Keratinocyte (primary cell): ENCODE data around the gene RBM17. TPM values are rescaled to one million over a fixed set of nuclear protein-coding genes. Genes with fewer than 3 reads are reported as not detected.

ENCODE experiments used
- DNase-seq: peaks from one replicate; pipeline ENCODE4 v3.0.0-alpha.2; 2011; ENCODE audit warnings: low read depth, missing footprints, low spot score
- FAIRE-seq: peaks from 2 replicates; lab custom pipeline; 2011; peaks lifted over from hg19 to GRCh38; lab: Jason Lieb, UNC
- H2AFZ ChIP-seq: 2 replicates; pipeline ENCODE4 v1.6.0; 2012; ENCODE audit warnings: low read length, control low read depth, inconsistent platforms; ENCODE audit not compliant: control insufficient read depth
- H3K27ac ChIP-seq: 2 replicates; pipeline ENCODE4 v1.5.1; 2011; ENCODE audit warnings: low read length; ENCODE audit not compliant: control insufficient read depth, insufficient read depth
- H3K27me3 ChIP-seq: 3 replicates; pipeline ENCODE4 v1.6.0; 2011; ENCODE audit warnings: low read length; ENCODE audit not compliant: control insufficient read depth, insufficient read depth; ENCODE audit errors: extremely low read depth
- H3K36me3 ChIP-seq, 2 experiments: 2 replicates in 1 of 2; 3 replicates in 1 of 2; pipeline ENCODE4 v1.5.1; 2011; ENCODE audit warnings: low read length in 2 of 2, mild to moderate bottlenecking in 1 of 2; ENCODE audit not compliant: control insufficient read depth in 2 of 2, insufficient read depth in 2 of 2; ENCODE audit errors: extremely low read depth in 1 of 2
- H3K4me1 ChIP-seq: 3 replicates; pipeline ENCODE4 v1.5.1; 2011; ENCODE audit warnings: low read length; ENCODE audit not compliant: control insufficient read depth, insufficient read depth; ENCODE audit errors: extremely low read depth
- H3K4me2 ChIP-seq: 3 replicates; pipeline ENCODE4 v1.6.0; 2011; ENCODE audit warnings: low read depth, low read length; ENCODE audit not compliant: control insufficient read depth, insufficient read depth; ENCODE audit errors: extremely low read depth
- H3K4me3 ChIP-seq, 3 experiments: fragments of 200-600 bp in 1 of 3; sonication (generic) in 1 of 3; 2 replicates in 2 of 3; 3 replicates in 1 of 3; pipeline ENCODE4 v1.5.1; 2011 to 2016; ENCODE audit warnings: low read length in 3 of 3, mild to moderate bottlenecking in 3 of 3, control low read depth in 2 of 3, inconsistent platforms in 1 of 3, low read depth in 1 of 3, mixed read lengths in 1 of 3, mixed run types in 1 of 3, moderate library complexity in 1 of 3; ENCODE audit not compliant: control insufficient read depth in 2 of 3, insufficient read depth in 2 of 3; ENCODE audit errors: extremely low read depth in 1 of 3
- H3K79me2 ChIP-seq: 2 replicates; pipeline ENCODE4 v1.6.0; 2012; ENCODE audit warnings: low read length; ENCODE audit not compliant: control insufficient read depth, insufficient read depth
- H3K9ac ChIP-seq: 3 replicates; pipeline ENCODE4 v1.6.0; 2011; ENCODE audit warnings: low read length; ENCODE audit not compliant: control insufficient read depth, insufficient read depth; ENCODE audit errors: extremely low read depth
- H3K9me1 ChIP-seq: 3 replicates; pipeline ENCODE4 v1.6.0; 2011; ENCODE audit warnings: low read length; ENCODE audit not compliant: control insufficient read depth, insufficient read depth; ENCODE audit errors: extremely low read depth
- H3K9me3 ChIP-seq: 2 replicates; pipeline ENCODE4 v1.5.1; 2012; ENCODE audit warnings: low read depth, low read length; ENCODE audit not compliant: control insufficient read depth
- H4K20me1 ChIP-seq: 3 replicates; pipeline ENCODE4 v1.6.0; 2011; ENCODE audit warnings: low read length; ENCODE audit not compliant: control insufficient read depth, insufficient read depth; ENCODE audit errors: extremely low read depth
- EZH2 ChIP-seq: IDR thresholded peaks from one replicate; pipeline ENCODE4 v1.6.1; 2012; ENCODE audit warnings: inconsistent platforms, mild to moderate bottlenecking, low read length, moderate library complexity
- dilution Hi-C: fragments of 300-500 bp; cut with MboI; formaldehyde crosslinking; loops from one replicate; pipeline ENCODE4 v1.7.0; 2020; ENCODE audit warnings: low sequenced_read_pairs; ENCODE audit not compliant: extremely low pct_ligation_motif_present
- polyA plus RNA-seq, 5 experiments: library from polyadenylated mRNA; depleted of rRNA in 3 of 5; stranded (reverse) in 3 of 5; stranded (forward) in 1 of 5; unstranded in 1 of 5; fragments of >200 nt; gene quantifications; 1 replicate in 1 of 5; 2 replicates in 3 of 5; 3 replicates in 1 of 5; pipeline versions ENCODE4 v1.2.1 to v1.2.3, GENCODE V29; 2011 to 2012; ENCODE audit warnings: missing spikeins in 2 of 5, low read depth in 1 of 5, low replicate concordance in 1 of 5
- TF ChIP-seq, protein P1 (sequence below), 3 experiments: IDR thresholded peaks in 1 of 3; conservative IDR thresholded peaks in 1 of 3; optimal IDR thresholded peaks in 1 of 3; 2 replicates in 2 of 3; 3 replicates in 1 of 3; pipeline versions ENCODE3 to v1.5.1; 2011; ENCODE audit warnings: low read length in 3 of 3, mild to moderate bottlenecking in 3 of 3, moderate library complexity in 2 of 3, control low read depth in 1 of 3, inconsistent platforms in 1 of 3; ENCODE audit not compliant: insufficient read depth in 2 of 3; ENCODE audit errors: extremely low read depth in 1 of 3

RBM17 gene
- polyA plus RNA-seq, 1 donor (not counting 4 experiments of a cell fraction or from before 2014, with no cell fraction given): 54.8 TPM

GRCh38 chr10:6092731-6093130 lies 3.9 kb downstream of the RBM17 start:
- Histone ChIP-seq H3K36me3 (peaks cover 0 to 7% of the 10 kb centered on the region in 2 experiments), H3K27ac (no peak overlapping the region), H4K20me1 (peaks cover 24% of the 10 kb centered on the region), H3K9ac (no peak overlapping the region), H3K79me2 (peaks cover 88% of the 10 kb centered on the region), H2AFZ (no peak overlapping the region), H3K4me3 (no peak overlapping the region), H3K4me2 (no peak overlapping the region), H3K9me3 (no peaks in the 10 kb centered on the region), H3K4me1 (peaks cover 17% of the 10 kb centered on the region), H3K27me3 (no peaks in the 10 kb centered on the region), H3K9me1 (no peaks in the 10 kb centered on the region)
- no peak for FAIRE-seq
- DNase-seq: no peak
- dilution Hi-C loops: loop anchor here (25.0 kb wide), 1 partner anchor 130 kb away; no protein-coding TSS in a partner anchor
- TF ChIP-seq, protein P1, sequence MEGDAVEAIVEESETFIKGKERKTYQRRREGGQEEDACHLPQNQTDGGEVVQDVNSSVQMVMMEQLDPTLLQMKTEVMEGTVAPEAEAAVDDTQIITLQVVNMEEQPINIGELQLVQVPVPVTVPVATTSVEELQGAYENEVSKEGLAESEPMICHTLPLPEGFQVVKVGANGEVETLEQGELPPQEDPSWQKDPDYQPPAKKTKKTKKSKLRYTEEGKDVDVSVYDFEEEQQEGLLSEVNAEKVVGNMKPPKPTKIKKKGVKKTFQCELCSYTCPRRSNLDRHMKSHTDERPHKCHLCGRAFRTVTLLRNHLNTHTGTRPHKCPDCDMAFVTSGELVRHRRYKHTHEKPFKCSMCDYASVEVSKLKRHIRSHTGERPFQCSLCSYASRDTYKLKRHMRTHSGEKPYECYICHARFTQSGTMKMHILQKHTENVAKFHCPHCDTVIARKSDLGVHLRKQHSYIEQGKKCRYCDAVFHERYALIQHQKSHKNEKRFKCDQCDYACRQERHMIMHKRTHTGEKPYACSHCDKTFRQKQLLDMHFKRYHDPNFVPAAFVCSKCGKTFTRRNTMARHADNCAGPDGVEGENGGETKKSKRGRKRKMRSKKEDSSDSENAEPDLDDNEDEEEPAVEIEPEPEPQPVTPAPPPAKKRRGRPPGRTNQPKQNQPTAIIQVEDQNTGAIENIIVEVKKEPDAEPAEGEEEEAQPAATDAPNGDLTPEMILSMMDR (optimal IDR thresholded peaks at IDR 0.05 in 1 of 3, IDR thresholded peaks at IDR 0.05 in 1 of 3, conservative IDR thresholded peaks at IDR 0.05 in 1 of 3; ENCODE audit: extremely low read depth in 1 of 3, insufficient read depth in 2 of 3, low read length in 3 of 3): no peak
- no peak for TF ChIP-seq EZH2

GRCh38 chr10:6095810-6096570 lies 7.2 kb downstream of the RBM17 start:
- Histone ChIP-seq H3K4me2 (no peak overlapping the region), H3K36me3 (peaks cover 5 to 10% of the 10 kb centered on the region in 2 experiments)
- FAIRE-seq: no peak

More at GRCh38 chr10:6095810-6096570, 7.2 kb downstream of the RBM17 start:
- no peaks in the 10 kb centered on the region for H3K27me3 ChIP-seq
- dilution Hi-C loops: loop anchor here (25.0 kb wide), 1 partner anchor 134 kb away; no protein-coding TSS in a partner anchor
- H4K20me1 ChIP-seq: peaks cover 20% of the 10 kb centered on the region
- H3K27ac ChIP-seq: no peak overlapping the region
- TF ChIP-seq, protein P1 (optimal IDR thresholded peaks at IDR 0.05 in 1 of 3, IDR thresholded peaks at IDR 0.05 in 1 of 3, conservative IDR thresholded peaks at IDR 0.05 in 1 of 3; ENCODE audit: extremely low read depth in 1 of 3, insufficient read depth in 2 of 3, low read length in 3 of 3): no peak
- no peak for TF ChIP-seq EZH2
- H3K79me2 ChIP-seq: peaks cover 94% of the 10 kb centered on the region
- DNase-seq: no peak
- H3K9me1 ChIP-seq: no peaks in the 10 kb centered on the region
- no peak overlapping the region for H2AFZ ChIP-seq
- H3K4me1 ChIP-seq: peaks cover 5% of the 10 kb centered on the region
- no peak overlapping the region for H3K4me3 ChIP-seq
- no peaks in the 10 kb centered on the region for H3K9me3 ChIP-seq
- no peak overlapping the region for H3K9ac ChIP-seq
